Mesothelial cell of epicardium (in vitro differentiated cells): ENCODE results near the gene ASCL5. TPM values are rescaled to one million over a fixed set of nuclear protein-coding genes. Genes with fewer than 3 reads are reported as not detected.
A peak's percentile ranks its signal among the peaks of the same experiment; 100 is the strongest.

Experiments used
- DNase-seq, 2 experiments: peaks; one replicate each; pipeline ENCODE4 v3.0.0; 2021; ENCODE audit warnings: low spot score in 2 of 2; ENCODE audit not compliant: unreplicated experiment in 2 of 2
- H3K27ac Mint-ChIP-seq: 2 replicates; pipeline ENCODE4 v1.8.0; 2021; ENCODE audit warnings: mixed read lengths
- H3K27me3 Mint-ChIP-seq: 2 replicates; pipeline ENCODE4 v1.8.0; 2021; ENCODE audit warnings: low read depth, mixed read lengths
- H3K36me3 Mint-ChIP-seq: 2 replicates; pipeline ENCODE4 v1.8.0; 2021; ENCODE audit warnings: mixed read lengths
- H3K4me1 Mint-ChIP-seq: 2 replicates; pipeline ENCODE4 v1.8.0; 2021; ENCODE audit warnings: mixed read lengths
- H3K4me3 Mint-ChIP-seq: 2 replicates; pipeline ENCODE4 v1.8.0; 2021; ENCODE audit warnings: mild to moderate bottlenecking, moderate library complexity, mixed read lengths
- H3K9me3 Mint-ChIP-seq: 2 replicates; pipeline ENCODE4 v1.8.0; 2021; ENCODE audit warnings: mixed read lengths
- CTCF ChIP-seq: fragments of 200-600 bp; sonication (generic); IDR thresholded peaks from one replicate; pipeline ENCODE4 v1.5.0; 2021; ENCODE audit warnings: antibody characterized with exemption; ENCODE audit not compliant: unreplicated experiment
- total RNA-seq: library from RNA; stranded (reverse); gene quantifications from 3 replicates; pipeline ENCODE4 v1.2.1, GENCODE V29; 2021

The ASCL5 gene
- total RNA-seq, 1 donor from 2014 or later: not detected

- H3K27me3 Mint-ChIP-seq: no peaks in the 10 kb centered on the region
- no peak overlapping the region for H3K27ac Mint-ChIP-seq
- no peak overlapping the region for H3K4me3 Mint-ChIP-seq
- H3K4me1 Mint-ChIP-seq: peaks cover 21% of the 10 kb centered on the region
- no peak for TF ChIP-seq CTCF
- H3K9me3 Mint-ChIP-seq: no peaks in the 10 kb centered on the region
- DNase-seq: no peak
- peaks cover 9% of the 10 kb centered on the region for H3K36me3 Mint-ChIP-seq
These were observed 28.4 kb upstream of the ASCL5 start for GRCh38 chr1:201155354-201155753.

GRCh38 chr1:201154389-201155165 lies 27.6 kb upstream of the ASCL5 start, which contains the start of gene TMEM9:
TMEM9 (minus strand) TSS chr1:201154474; CDS start chr1:201153923, 551 bp downstream.
- peaks cover 21% of the 10 kb centered on the region for H3K4me1 Mint-ChIP-seq
- H3K9me3 Mint-ChIP-seq: no peaks in the 10 kb centered on the region
- peak within 1 kb of the TSS; percentile 93 for H3K4me3 Mint-ChIP-seq
- TF ChIP-seq CTCF: no peak
- H3K27me3 Mint-ChIP-seq: no peaks in the 10 kb centered on the region
- peak; percentile 95 to 99 for DNase-seq
- H3K27ac Mint-ChIP-seq: peak within 1 kb of the TSS; percentile 96
- H3K36me3 Mint-ChIP-seq: peaks cover 9% of the 10 kb centered on the region

- Mint-ChIP-seq H3K4me1 (peaks cover 21% of the 10 kb centered on the region), H3K4me3 (peak overlapping the region; percentile 93), H3K27me3 (no peaks in the 10 kb centered on the region), H3K9me3 (no peaks in the 10 kb centered on the region), H3K27ac (peak overlapping the region; percentile 96), H3K36me3 (peaks cover 13% of the 10 kb centered on the region)
- DNase-seq: peak in 1 of 2 experiments; percentile 42
- TF ChIP-seq CTCF: no peak
These were observed 26.7 kb upstream of the ASCL5 start for GRCh38 chr1:201153474-201154388.

- Mint-ChIP-seq H3K4me3 (no peak overlapping the region), H3K9me3 (no peaks in the 10 kb centered on the region), H3K36me3 (peaks cover 43% of the 10 kb centered on the region), H3K27me3 (no peaks in the 10 kb centered on the region), H3K27ac (no peak overlapping the region), H3K4me1 (peaks cover 15% of the 10 kb centered on the region)
- no peak for DNase-seq
- TF ChIP-seq CTCF: peak; percentile 41
These were observed 22.4 kb upstream of the ASCL5 start for GRCh38 chr1:201149400-201149799.

GRCh38 chr1:201147396-201148015 lies 20.5 kb upstream of the ASCL5 start:
- H3K27me3 Mint-ChIP-seq: no peaks in the 10 kb centered on the region
- TF ChIP-seq CTCF: no peak
- DNase-seq: no peak
- H3K27ac Mint-ChIP-seq: no peak overlapping the region
- no peaks in the 10 kb centered on the region for H3K9me3 Mint-ChIP-seq
- peaks cover 3% of the 10 kb centered on the region for H3K4me1 Mint-ChIP-seq
- no peak overlapping the region for H3K4me3 Mint-ChIP-seq
- peaks cover 55% of the 10 kb centered on the region for H3K36me3 Mint-ChIP-seq
